Erythroblast (primary cell): Measurements from ENCODE around the gene ABHD2.

ENCODE experiments used
- GATA1 ChIP-seq: IDR thresholded peaks from 2 replicates; pipeline ENCODE4 v1.6.1; 2011; ENCODE audit warnings: low read depth, mild to moderate bottlenecking, control low read depth, low read length, moderate library complexity
- POLR2A ChIP-seq: IDR thresholded peaks from 2 replicates; pipeline ENCODE4 v1.6.1; 2011; ENCODE audit warnings: mild to moderate bottlenecking, low read length

DNA sequence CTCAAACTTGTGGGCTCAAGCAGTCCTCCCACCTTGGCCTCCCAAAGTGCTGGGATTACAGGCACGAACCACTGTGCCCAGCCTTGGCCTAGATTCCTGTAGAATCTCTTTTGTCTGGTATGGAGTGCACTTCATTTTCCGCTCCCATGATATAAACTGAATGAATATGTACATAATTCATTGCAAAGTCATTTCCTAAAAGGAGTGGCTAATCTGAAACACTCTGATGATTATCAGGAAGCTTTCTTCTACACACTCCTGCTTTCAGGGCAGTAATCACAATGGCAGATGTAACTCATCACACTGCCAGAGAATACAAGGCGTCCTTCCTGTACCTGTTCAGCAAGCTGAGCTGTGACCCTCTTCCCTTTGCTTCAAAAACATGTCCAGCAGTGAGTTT is 104.5 kb downstream of the ABHD2 start:
- no peak for TF ChIP-seq POLR2A
- TF ChIP-seq GATA1 = no peak
